Measurements from ENCODE around the gene ARAF. TPM values are rescaled to one million over a fixed set of nuclear protein-coding genes. Genes with fewer than 3 reads are reported as not detected.
"Not testable (repeated sequence)": the region's sequence is repeated elsewhere in the genome, so short reads cannot be mapped to it uniquely, and the experiment has no call there.

Gene ARAF
- total RNA-seq: 78.3 TPM
- long read RNA-seq, transcript ARAF-202 (6 exons, 1,271 nt): minor isoform, 5 of 70 reads
- long read RNA-seq, transcript ARAF-203 (16 exons, 2,458 nt): major isoform, 27 of 70 reads
- long read RNA-seq, partial matches to known transcripts: 35 of 70 reads
- long read RNA-seq, other reads (novel, unspliced or antisense): 3 of 70 reads

GRCh38 chrX:47560934-47561658 is at the start of gene ARAF:
ARAF (plus strand) TSS chrX:47561205; CDS start chrX:47562968, 1,763 bp downstream.
- intact Hi-C loops (cut with micrococcal nuclease): no loop called here
- ATAC-seq: peak; percentile 94
- peak; percentile 95 for DNase-seq

- ATAC-seq; intact Hi-C loops (cut with micrococcal nuclease); DNase-seq: not testable (repeated sequence)
Measured at GRCh38 chrX:47512383-47512782, 48.6 kb upstream of the ARAF start.

- DNase-seq; intact Hi-C loops (cut with micrococcal nuclease): not testable (repeated sequence)
- peak; percentile 74 for ATAC-seq
Measured at GRCh38 chrX:47513034-47513965, 47.7 kb upstream of the ARAF start.

GRCh38 chrX:47514533-47515235 is 46.3 kb upstream of the ARAF start:
- DNase-seq: no peak
- intact Hi-C loops (cut with micrococcal nuclease): no loop called here
- no peak for ATAC-seq

- intact Hi-C loops (cut with micrococcal nuclease): no loop called here
- no peak for DNase-seq
- ATAC-seq: no peak
Measured at GRCh38 chrX:47515941-47516665, 44.9 kb upstream of the ARAF start.

GRCh38 chrX:47518144-47518543 is 42.9 kb upstream of the ARAF start:
- DNase-seq: no peak
- no peak for ATAC-seq
- intact Hi-C loops (cut with micrococcal nuclease): no loop called here

- ATAC-seq: peak; percentile 100
- intact Hi-C loops (cut with micrococcal nuclease): no loop called here
Measured at GRCh38 chrX:47523297-47523696, 37.7 kb upstream of the ARAF start.

GRCh38 chrX:47523713-47524166 is 37.3 kb upstream of the ARAF start:
- intact Hi-C loops (cut with micrococcal nuclease): no loop called here
- ATAC-seq (peak; percentile 29), DNase-seq (no peak)

More at GRCh38 chrX:47523297-47523696, 37.7 kb upstream of the ARAF start:
- DNase-seq: peak; percentile 91

- ATAC-seq: no peak
- no peak for DNase-seq
- intact Hi-C loops (cut with micrococcal nuclease): no loop called here
Measured at GRCh38 chrX:47529548-47529947, 31.5 kb upstream of the ARAF start.

- ATAC-seq (no peak), DNase-seq (no peak)
- intact Hi-C loops (cut with micrococcal nuclease): no loop called here
Measured at GRCh38 chrX:47530049-47530448, 31.0 kb upstream of the ARAF start.

GRCh38 chrX:47539860-47540259 is 21.1 kb upstream of the ARAF start:
- ATAC-seq (peak; percentile 29), DNase-seq (no peak)
- intact Hi-C loops (cut with micrococcal nuclease): no loop called here

- DNase-seq (peak; percentile 61), ATAC-seq (peak; percentile 99)
- intact Hi-C loops (cut with micrococcal nuclease): no loop called here
Measured at GRCh38 chrX:47540754-47541538, 20.1 kb upstream of the ARAF start.

GRCh38 chrX:47543496-47543895 is 17.5 kb upstream of the ARAF start:
- no peak for DNase-seq
- intact Hi-C loops (cut with micrococcal nuclease): no loop called here
- no peak for ATAC-seq

GRCh38 chrX:47556045-47556623 is 4.9 kb upstream of the ARAF start:
- intact Hi-C loops (cut with micrococcal nuclease): no loop called here
- ATAC-seq (peak; percentile 93), DNase-seq (peak; percentile 88)

GRCh38 chrX:47558436-47558835 is 2.6 kb upstream of the ARAF start:
- intact Hi-C loops (cut with micrococcal nuclease): no loop called here
- ATAC-seq (no peak), DNase-seq (no peak)

GRCh38 chrX:47560179-47560933 is 649 bp upstream of the ARAF start:
- ATAC-seq: no peak
- intact Hi-C loops (cut with micrococcal nuclease): no loop called here
- DNase-seq: no peak

- DNase-seq (no peak), ATAC-seq (no peak)
- intact Hi-C loops (cut with micrococcal nuclease): no loop called here
Measured at GRCh38 chrX:47561659-47562151, 700 bp downstream of the ARAF start.

All from left ventricle myocardium superior (tissue), 1 donor.